GM10266 (cell line): ENCODE data around the gene PTBP3.

ENCODE experiments used
- DNase-seq: peaks from one replicate; pipeline ENCODE4 v3.0.0; 2012; ENCODE audit errors: extremely low spot score
- TF ChIP-seq, protein P1 (sequence below): IDR thresholded peaks from 2 replicates; pipeline ENCODE4 v1.5.1; 2012; ENCODE audit warnings: mild to moderate bottlenecking, low read depth; ENCODE audit not compliant: control insufficient read depth, insufficient read depth; ENCODE audit errors: missing control alignments

PTBP3 gene

DNA sequence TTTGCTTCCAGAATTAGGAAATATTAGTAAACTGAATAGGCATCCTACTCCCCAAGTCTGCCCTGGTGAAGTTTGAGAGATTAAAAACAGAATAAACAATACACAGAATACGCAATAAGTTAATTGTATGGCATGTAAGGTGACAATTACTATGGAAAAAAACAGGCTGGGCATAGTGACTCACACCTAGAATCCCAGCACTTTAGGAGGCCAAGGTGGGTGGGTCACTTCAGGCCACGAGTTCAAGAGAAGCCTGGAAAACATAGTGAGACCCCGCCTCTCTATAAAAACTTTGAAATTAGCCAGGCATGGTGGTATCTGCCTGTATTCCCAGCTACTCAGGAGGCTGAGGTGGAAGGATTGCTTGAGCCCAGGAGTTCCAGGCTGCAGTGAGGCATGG lies 94.1 kb downstream of the PTBP3 start:
- DNase-seq: no peak
- TF ChIP-seq, protein P1, sequence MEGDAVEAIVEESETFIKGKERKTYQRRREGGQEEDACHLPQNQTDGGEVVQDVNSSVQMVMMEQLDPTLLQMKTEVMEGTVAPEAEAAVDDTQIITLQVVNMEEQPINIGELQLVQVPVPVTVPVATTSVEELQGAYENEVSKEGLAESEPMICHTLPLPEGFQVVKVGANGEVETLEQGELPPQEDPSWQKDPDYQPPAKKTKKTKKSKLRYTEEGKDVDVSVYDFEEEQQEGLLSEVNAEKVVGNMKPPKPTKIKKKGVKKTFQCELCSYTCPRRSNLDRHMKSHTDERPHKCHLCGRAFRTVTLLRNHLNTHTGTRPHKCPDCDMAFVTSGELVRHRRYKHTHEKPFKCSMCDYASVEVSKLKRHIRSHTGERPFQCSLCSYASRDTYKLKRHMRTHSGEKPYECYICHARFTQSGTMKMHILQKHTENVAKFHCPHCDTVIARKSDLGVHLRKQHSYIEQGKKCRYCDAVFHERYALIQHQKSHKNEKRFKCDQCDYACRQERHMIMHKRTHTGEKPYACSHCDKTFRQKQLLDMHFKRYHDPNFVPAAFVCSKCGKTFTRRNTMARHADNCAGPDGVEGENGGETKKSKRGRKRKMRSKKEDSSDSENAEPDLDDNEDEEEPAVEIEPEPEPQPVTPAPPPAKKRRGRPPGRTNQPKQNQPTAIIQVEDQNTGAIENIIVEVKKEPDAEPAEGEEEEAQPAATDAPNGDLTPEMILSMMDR: no peak

DNA sequence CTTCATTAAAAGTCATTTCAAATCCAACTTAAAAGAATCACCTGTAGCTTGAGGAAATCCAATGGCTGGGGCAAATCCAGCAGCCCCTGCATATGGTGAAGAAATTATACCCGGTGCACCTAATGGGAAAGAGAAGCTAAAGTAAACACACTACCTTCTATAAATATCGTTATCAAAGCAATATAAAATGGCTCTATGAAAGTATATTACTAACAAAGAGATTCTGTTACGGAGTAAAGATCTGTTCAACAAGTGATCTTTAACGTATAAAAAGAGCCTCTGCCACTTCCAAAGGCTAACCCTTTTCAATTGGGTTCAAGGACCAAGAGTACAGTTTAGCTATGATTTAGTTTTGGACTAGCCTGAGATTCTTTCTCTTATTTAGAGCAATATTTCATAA lies 98.6 kb downstream of the PTBP3 start:
- no peak for DNase-seq
- TF ChIP-seq, protein P1: no peak

DNA sequence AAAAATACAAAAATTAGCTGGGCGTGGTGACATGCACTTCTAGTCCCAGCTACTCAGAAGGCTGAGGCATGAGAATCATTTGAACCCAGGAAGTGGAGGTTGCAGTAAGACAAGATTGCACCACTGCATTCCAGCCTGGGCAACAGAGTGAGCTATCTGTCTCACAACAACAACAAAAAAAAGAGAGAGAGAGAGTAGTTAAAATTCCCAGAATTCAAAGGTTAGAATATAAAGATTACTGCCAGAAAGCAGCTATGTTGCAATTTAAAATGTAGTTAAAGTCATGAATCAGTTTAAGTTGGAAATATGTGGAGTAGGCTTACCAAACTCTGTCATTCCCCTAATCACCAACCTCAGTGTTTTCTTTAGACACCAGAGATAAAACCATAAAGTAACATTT lies 99.7 kb downstream of the PTBP3 start:
- no peak for DNase-seq
- TF ChIP-seq, protein P1: no peak

DNA sequence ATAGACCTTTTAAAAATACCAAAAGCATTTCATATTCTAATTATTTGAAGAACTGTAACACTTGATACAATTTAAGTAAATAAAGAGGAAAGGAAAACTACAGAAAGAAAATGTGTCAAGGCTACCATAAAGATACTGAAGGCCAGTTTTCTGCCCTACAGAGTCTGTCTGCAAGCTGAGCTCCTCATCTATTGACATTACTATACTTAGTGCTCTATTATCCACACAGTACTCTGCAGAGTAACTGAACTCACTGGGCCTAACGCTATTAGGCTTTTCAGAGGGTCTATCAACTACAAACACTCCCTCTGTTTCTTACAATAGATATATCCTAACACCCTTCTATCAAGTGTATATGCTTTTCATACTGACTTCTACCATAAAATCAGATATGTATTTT lies 101.2 kb downstream of the PTBP3 start:
- TF ChIP-seq, protein P1: no peak

DNA sequence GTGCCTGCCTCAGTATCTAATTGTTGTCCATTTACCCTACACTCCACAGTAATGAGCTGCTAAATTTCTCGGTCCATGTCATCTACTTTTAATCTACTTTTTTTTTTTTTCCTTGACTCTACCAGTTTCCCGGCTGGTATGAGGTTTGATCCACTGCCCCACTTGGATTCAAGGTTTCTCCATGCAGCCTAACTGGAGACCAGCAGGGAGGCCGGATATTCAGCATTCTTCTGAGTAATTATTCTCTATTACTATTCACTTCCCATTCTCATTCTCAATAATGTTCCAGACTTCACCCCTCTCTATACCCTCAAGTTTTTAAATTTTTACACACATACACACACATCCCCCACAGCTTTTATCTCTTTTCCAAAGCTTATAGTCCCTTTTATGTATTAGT lies 107.3 kb downstream of the PTBP3 start:
- no peak for DNase-seq
- TF ChIP-seq, protein P1: no peak

More for the DNA sequence above, 101.2 kb downstream of the PTBP3 start:
- no peak for DNase-seq

DNA sequence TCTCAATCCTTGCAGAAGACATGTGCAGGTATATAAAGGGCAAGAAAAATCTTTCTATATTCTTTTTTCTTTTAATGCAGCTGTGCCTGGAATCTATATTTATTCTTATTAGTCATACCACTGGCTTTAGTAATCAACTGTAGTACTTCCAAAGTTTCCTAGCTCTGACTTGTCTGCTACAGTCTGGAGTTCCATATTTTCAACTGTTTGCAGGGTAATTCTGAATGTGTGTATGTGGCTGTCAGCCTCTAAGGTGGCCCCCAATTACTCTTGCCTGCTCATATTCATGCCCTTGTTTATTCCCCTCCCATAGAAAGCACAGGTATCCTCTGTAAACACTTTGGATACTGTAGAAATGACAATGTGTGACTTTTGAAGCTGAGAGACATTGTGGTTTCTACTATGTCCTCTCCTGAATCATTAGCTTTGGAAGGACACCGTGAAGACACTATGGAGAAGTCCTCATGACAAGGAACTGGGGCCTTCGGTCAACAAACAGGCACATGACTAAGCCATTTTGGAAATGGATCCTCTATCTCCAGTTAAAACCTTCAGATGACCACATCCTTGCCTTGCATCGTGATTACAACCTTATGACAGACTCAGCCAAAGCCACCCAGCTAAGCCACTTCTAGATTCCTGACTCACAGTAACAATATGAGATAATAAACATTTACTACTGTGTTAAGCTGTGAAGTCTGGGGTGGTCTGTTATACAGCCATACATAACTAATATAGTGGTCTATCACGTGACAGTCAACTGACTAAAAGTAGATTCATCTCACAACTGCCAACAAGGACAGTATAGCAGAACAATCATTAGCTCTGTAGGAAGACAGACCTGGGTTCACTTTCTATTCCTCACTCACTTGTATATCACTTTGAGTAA lies 108.8 kb downstream of the PTBP3 start:
- TF ChIP-seq, protein P1: no peak

DNA sequence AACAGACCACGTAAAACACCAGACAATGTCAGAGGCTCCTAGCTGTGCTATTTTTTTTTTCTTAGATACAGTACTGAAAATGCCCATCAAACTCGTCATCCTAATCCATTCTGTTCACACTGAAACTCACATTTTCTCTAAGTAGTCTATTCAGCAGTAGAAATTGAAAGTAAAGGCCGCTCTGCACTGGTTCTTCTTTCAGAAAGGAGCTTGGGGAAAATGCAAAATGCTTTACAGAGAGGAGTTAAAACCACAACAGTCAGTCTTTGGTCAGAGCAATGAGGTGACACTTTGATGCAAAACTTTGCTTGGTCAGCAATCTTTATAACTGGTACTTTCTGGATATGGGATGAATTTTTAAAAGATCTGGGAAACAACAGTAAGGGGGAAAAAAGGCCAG lies 114.5 kb downstream of the PTBP3 start:
- TF ChIP-seq, protein P1: no peak
- peak; percentile 51 for DNase-seq

More for the DNA sequence above, 108.8 kb downstream of the PTBP3 start:
- no peak for DNase-seq
